PC-3 (cell line): ENCODE measurements around the gene NDUFV1. TPM values are rescaled to one million over a fixed set of nuclear protein-coding genes. Genes with fewer than 3 reads are reported as not detected.

Experiments
- ATAC-seq: fragments of 200-7000 bp; cut with Tn5 transposase; 2 replicates; pipeline ENCODE4 v1.9.1; 2020; ENCODE audit warnings: mild to moderate bottlenecking, moderate library complexity
- BruUV-seq: library from RNA; stranded (reverse); fragments of 400-500 nt; replicated peaks from 2 replicates; lab custom pipeline; 2021; lab: Mats Ljungman, UMichigan
- CTCF ChIA-PET: fragments of 300-600 bp; sonication (Branson Sonifier 250); formaldehyde crosslinking; loops from one replicate; lab custom pipeline; 2022; ENCODE audit warnings: antibody characterized with exemption; lab: Charles Lee
- POLR2A ChIA-PET: fragments of 300-600 bp; sonication (Branson Sonifier 250); formaldehyde crosslinking; loops from one replicate; lab custom pipeline; 2022; ENCODE audit warnings: antibody characterized with exemption; ENCODE audit not compliant: unreplicated experiment; lab: Charles Lee
- DNase-seq: peaks from one replicate; pipeline ENCODE4 v3.0.0-alpha.2; 2015
- H2AFZ ChIP-seq: fragments of 300-600 bp; sonication (generic); 2 replicates; pipeline ENCODE4 v1.6.0; 2016; ENCODE audit warnings: antibody characterized with exemption, low read length
- H3F3A ChIP-seq: fragments of 300-600 bp; sonication (generic); one replicate; pipeline ENCODE4 v1.6.0; 2017; ENCODE audit warnings: antibody characterized with exemption, low read length, control low read depth, mild to moderate bottlenecking; ENCODE audit not compliant: unreplicated experiment
- H3K27ac ChIP-seq: fragments of 300-600 bp; sonication (generic); 2 replicates; pipeline ENCODE4 v1.5.1; 2016; ENCODE audit warnings: mild to moderate bottlenecking, low read length
- H3K27me3 ChIP-seq: fragments of 300-600 bp; sonication (generic); 2 replicates; pipeline ENCODE4 v1.6.1; 2016; ENCODE audit warnings: low read length, mixed read lengths
- H3K36me3 ChIP-seq: fragments of 300-600 bp; sonication (generic); 2 replicates; pipeline ENCODE4 v1.6.1; 2016; ENCODE audit warnings: low read depth, mixed run types, low read length, mixed read lengths
- H3K4me1 ChIP-seq: fragments of 300-600 bp; sonication (generic); 2 replicates; pipeline ENCODE4 v1.5.1; 2016; ENCODE audit warnings: low read length; ENCODE audit not compliant: insufficient read depth
- H3K4me2 ChIP-seq: fragments of 300-600 bp; sonication (generic); 2 replicates; pipeline ENCODE4 v1.6.0; 2016; ENCODE audit warnings: low read length
- H3K4me3 ChIP-seq: fragments of 300-600 bp; sonication (generic); 2 replicates; pipeline ENCODE4 v1.5.1; 2016; ENCODE audit warnings: mild to moderate bottlenecking, low read length, mixed read lengths
- H3K79me2 ChIP-seq: fragments of 300-600 bp; sonication (generic); 2 replicates; pipeline ENCODE4 v1.6.1; 2017; ENCODE audit warnings: low read length, mixed read lengths
- H3K9ac ChIP-seq: fragments of 300-600 bp; sonication (generic); 2 replicates; pipeline ENCODE4 v1.6.0; 2016; ENCODE audit warnings: mild to moderate bottlenecking, low read length
- H3K9me2 ChIP-seq: fragments of 300-600 bp; sonication (generic); replicated peaks from 2 replicates; pipeline ENCODE4 v1.6.1; 2016; ENCODE audit warnings: mixed run types, low read length, mixed read lengths
- H3K9me3 ChIP-seq: fragments of 300-600 bp; sonication (generic); 2 replicates; pipeline ENCODE4 v1.6.1; 2016; ENCODE audit warnings: low read length, mixed read lengths
- H4K20me1 ChIP-seq: fragments of 300-600 bp; sonication (generic); 2 replicates; pipeline ENCODE4 v1.6.1; 2016; ENCODE audit warnings: low read length, mixed read lengths
- EZH2 ChIP-seq: fragments of 300-600 bp; sonication (generic); IDR thresholded peaks from one replicate; pipeline ENCODE4 v1.6.1; 2017; ENCODE audit warnings: antibody characterized with exemption, mild to moderate bottlenecking, low read length; ENCODE audit not compliant: unreplicated experiment
- EZH2phosphoT487 ChIP-seq: fragments of 300-600 bp; sonication (generic); IDR thresholded peaks from 2 replicates; pipeline ENCODE4 v1.6.1; 2018; ENCODE audit warnings: mild to moderate bottlenecking, antibody characterized with exemption, low read length, borderline replicate concordance
- intact Hi-C: fragments of 100-400 bp; cut with micrococcal nuclease; formaldehyde crosslinking; loops from 2 replicates; pipeline ENCODE4 v1.9.0; 2023
- total RNA-seq: library from RNA; depleted of rRNA; stranded (reverse); fragments of >200 nt; gene quantifications from 2 replicates; pipeline ENCODE4 v1.2.3, GENCODE V29; 2014
- TF ChIP-seq, protein P1 (sequence below): fragments of 300-600 bp; sonication (generic); conservative IDR thresholded peaks from 2 replicates; pipeline ENCODE4 v1.5.1; 2017; ENCODE audit warnings: antibody characterized with exemption, low read depth, mild to moderate bottlenecking, low read length

The NDUFV1 gene
- total RNA-seq, 1 experiment from 2014 or later: 499 TPM

DNA sequence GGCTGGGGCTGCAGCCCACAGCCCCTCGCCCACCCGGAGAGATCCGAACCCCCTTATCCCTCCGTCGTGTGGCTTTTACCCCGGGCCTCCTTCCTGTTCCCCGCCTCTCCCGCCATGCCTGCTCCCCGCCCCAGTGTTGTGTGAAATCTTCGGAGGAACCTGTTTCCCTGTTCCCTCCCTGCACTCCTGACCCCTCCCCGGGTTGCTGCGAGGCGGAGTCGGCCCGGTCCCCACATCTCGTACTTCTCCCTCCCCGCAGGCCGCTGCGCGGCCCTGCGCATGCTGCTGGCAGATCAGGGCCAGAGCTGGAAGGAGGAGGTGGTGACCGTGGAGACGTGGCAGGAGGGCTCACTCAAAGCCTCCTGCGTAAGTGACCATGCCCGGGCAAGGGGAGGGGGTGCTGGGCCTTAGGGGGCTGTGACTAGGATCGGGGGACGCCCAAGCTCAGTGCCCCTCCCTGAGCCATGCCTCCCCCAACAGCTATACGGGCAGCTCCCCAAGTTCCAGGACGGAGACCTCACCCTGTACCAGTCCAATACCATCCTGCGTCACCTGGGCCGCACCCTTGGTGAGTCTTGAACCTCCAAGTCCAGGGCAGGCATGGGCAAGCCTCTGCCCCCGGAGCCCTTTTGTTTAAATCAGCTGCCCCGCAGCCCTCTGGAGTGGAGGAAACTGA is 22.4 kb upstream of the NDUFV1 start:
- ChIA-PET CTCF (interaction anchor here (0.6 to 0.8 kb wide), 2 partner anchors 14 to 30 kb away, joined by 3 read pairs; no protein-coding TSS in a partner anchor), POLR2A (no interaction called here)
- intact Hi-C loops: no loop called here

DNA sequence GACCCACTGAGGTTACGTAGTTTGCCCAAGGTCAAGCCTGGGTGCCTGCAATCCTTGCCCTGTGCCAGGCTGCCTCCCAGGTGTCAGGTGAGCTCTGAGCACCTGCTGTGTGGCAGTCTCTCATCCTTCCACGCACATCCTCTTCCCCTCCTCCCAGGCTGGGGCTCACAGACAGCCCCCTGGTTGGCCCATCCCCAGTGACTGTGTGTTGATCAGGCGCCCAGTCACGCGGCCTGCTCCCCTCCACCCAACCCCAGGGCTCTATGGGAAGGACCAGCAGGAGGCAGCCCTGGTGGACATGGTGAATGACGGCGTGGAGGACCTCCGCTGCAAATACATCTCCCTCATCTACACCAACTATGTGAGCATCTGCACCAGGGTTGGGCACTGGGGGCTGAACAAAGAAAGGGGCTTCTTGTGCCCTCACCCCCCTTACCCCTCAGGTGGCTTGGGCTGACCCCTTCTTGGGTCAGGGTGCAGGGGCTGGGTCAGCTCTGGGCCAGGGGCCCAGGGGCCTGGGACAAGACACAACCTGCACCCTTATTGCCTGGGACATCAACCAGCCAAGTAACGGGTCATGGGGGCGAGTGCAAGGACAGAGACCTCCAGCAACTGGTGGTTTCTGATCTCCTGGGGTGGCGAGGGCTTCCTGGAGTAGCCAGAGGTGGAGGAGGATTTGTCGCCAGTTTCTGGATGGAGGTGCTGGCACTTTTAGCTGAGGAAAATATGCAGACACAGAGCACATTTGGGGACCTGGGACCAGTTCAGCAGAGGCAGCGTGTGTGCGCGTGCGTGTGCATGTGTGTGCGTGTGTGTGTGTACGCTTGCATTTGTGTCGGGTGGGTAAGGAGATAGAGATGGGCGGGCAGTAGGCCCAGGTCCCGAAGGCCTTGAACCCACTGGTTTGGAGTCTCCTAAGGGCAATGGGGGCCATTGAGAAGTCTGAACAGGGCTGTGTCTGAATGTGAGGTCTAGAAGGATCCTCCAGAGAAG is 21.6 kb upstream of the NDUFV1 start:
- Histone ChIP-seq H3F3A (no peaks in the 10 kb centered on the region), H3K27me3 (no peaks in the 10 kb centered on the region), H3K4me2 (peak overlapping the region; percentile 80), H3K4me3 (peak overlapping the region; percentile 76), H3K9me2 (no peaks in the 10 kb centered on the region), H3K36me3 (peaks cover 7% of the 10 kb centered on the region; the same call in 1 of the 2 replicates), H3K4me1 (peaks cover 26% of the 10 kb centered on the region), H3K9ac (peak overlapping the region; percentile 89; the same call in 1 of the 2 replicates), H2AFZ (no peak overlapping the region), H4K20me1 (0 out of 2 replicates have a peak, but pooled peaks cover 6% of the 10 kb centered on the region), H3K9me3 (no peaks in the 10 kb centered on the region), H3K79me2 (peaks cover 19% of the 10 kb centered on the region), H3K27ac (no peak overlapping the region)
- TF ChIP-seq EZH2 (no peak), EZH2phosphoT487 (no peak)
- TF ChIP-seq, protein P1, sequence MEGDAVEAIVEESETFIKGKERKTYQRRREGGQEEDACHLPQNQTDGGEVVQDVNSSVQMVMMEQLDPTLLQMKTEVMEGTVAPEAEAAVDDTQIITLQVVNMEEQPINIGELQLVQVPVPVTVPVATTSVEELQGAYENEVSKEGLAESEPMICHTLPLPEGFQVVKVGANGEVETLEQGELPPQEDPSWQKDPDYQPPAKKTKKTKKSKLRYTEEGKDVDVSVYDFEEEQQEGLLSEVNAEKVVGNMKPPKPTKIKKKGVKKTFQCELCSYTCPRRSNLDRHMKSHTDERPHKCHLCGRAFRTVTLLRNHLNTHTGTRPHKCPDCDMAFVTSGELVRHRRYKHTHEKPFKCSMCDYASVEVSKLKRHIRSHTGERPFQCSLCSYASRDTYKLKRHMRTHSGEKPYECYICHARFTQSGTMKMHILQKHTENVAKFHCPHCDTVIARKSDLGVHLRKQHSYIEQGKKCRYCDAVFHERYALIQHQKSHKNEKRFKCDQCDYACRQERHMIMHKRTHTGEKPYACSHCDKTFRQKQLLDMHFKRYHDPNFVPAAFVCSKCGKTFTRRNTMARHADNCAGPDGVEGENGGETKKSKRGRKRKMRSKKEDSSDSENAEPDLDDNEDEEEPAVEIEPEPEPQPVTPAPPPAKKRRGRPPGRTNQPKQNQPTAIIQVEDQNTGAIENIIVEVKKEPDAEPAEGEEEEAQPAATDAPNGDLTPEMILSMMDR: no peak
- ChIA-PET POLR2A (no interaction called here), CTCF (no interaction called here)
- no TSS peak for BruUV-seq
- ATAC-seq (no peak), DNase-seq (no peak)
- intact Hi-C loops: no loop called here

More for the DNA sequence above, 22.4 kb upstream of the NDUFV1 start:
- Histone ChIP-seq H3F3A (no peaks in the 10 kb centered on the region), H3K9me2 (no peaks in the 10 kb centered on the region), H3K27me3 (no peaks in the 10 kb centered on the region), H3K36me3 (peaks cover 7% of the 10 kb centered on the region; the same call in 1 of the 2 replicates), H3K27ac (peak overlapping the region; percentile 46), H3K4me2 (peak overlapping the region; percentile 80), H3K4me1 (peaks cover 26% of the 10 kb centered on the region), H2AFZ (0 out of 2 replicates have a peak overlapping the region, but pooled peaks have one; percentile 32), H3K4me3 (peak overlapping the region; percentile 76), H3K79me2 (peaks cover 19% of the 10 kb centered on the region), H3K9me3 (no peaks in the 10 kb centered on the region), H3K9ac (peak overlapping the region; percentile 89), H4K20me1 (0 out of 2 replicates have a peak, but pooled peaks cover 6% of the 10 kb centered on the region)
- BruUV-seq: TSS peak; percentile 46
- DNase-seq: peak; percentile 19
- TF ChIP-seq EZH2phosphoT487: no peak
- TF ChIP-seq, protein P1: no peak
- TF ChIP-seq EZH2: no peak
- ATAC-seq: peak; percentile 16
